GM12874 (cell line): ENCODE results near the gene COL4A3.

ENCODE experiments used
- TF ChIP-seq, protein P1 (sequence below): IDR thresholded peaks from 2 replicates; pipeline ENCODE4 v1.5.1; 2011; ENCODE audit warnings: low read depth, mild to moderate bottlenecking, control low read depth, low read length, moderate library complexity; ENCODE audit not compliant: insufficient read depth

The COL4A3 gene

DNA sequence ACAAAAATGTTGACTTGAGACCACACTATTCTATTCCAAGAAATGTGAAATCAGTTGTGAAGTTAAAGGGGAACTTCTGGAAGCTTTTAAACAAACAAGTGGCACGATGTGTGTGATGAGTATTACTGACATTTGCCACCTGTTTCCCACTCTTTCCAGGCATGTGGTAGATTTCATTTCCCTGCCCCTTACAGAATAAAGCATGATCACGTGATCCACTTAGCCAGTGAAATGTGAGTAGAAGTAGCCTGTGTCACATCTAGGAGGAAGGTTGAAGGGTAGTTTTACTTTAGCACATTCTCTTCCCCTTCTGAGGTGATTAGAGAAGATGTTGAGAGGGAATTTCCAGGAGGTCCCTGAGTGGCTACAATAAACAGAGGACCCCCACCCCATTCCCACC lies 4.3 kb upstream of the COL4A3 start:
- TF ChIP-seq, protein P1, sequence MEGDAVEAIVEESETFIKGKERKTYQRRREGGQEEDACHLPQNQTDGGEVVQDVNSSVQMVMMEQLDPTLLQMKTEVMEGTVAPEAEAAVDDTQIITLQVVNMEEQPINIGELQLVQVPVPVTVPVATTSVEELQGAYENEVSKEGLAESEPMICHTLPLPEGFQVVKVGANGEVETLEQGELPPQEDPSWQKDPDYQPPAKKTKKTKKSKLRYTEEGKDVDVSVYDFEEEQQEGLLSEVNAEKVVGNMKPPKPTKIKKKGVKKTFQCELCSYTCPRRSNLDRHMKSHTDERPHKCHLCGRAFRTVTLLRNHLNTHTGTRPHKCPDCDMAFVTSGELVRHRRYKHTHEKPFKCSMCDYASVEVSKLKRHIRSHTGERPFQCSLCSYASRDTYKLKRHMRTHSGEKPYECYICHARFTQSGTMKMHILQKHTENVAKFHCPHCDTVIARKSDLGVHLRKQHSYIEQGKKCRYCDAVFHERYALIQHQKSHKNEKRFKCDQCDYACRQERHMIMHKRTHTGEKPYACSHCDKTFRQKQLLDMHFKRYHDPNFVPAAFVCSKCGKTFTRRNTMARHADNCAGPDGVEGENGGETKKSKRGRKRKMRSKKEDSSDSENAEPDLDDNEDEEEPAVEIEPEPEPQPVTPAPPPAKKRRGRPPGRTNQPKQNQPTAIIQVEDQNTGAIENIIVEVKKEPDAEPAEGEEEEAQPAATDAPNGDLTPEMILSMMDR: no peak

DNA sequence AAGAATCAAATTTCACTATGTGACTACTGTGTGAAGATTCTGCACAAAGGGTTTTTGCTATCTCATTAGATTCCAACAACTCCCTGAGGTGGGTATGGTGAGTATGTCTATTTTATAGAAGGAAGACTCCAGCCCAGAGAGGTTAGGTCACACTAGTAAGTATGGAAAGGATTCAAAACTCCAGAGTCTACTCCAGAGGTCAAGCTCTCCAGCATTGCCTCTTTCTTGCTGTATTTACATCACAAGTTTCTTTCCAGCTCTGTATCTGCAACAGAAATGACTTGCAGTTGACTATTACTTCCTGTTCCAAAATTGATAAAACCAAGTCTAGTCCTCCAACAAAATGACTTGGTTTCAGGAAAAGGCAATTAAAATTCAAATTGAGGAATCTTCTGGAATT lies 2.5 kb upstream of the COL4A3 start:
- TF ChIP-seq, protein P1: no peak

DNA sequence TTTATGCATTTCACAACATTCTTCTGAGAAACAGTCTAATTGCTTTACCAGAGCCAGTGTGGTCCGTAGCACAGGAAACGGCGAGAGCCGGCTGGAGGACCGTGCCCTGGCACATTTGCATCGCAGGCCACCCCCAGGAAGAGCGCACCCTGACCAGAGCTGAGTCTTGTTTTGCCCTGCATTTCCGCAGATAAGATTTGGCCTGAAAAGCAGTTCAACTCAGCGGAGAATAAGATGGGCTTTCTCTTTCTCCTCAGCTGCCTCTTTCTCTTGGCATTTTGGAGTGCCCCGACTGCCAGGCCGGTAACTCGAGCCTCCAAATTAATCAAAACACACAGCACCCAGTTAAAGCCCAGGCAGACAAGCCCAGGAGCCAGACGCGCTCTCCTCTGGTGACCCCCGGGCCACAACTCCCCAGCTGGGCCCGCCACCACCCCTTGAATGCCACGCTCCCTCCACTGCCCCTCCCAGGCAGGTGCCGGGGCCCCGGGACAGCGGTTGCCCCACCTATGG lies 883 bp upstream of the COL4A3 start:
- TF ChIP-seq, protein P1: no peak

- TF ChIP-seq, protein P1: no peak
Measured at GRCh38 chr2:227164763-227165291, 403 bp downstream of the COL4A3 start.

DNA sequence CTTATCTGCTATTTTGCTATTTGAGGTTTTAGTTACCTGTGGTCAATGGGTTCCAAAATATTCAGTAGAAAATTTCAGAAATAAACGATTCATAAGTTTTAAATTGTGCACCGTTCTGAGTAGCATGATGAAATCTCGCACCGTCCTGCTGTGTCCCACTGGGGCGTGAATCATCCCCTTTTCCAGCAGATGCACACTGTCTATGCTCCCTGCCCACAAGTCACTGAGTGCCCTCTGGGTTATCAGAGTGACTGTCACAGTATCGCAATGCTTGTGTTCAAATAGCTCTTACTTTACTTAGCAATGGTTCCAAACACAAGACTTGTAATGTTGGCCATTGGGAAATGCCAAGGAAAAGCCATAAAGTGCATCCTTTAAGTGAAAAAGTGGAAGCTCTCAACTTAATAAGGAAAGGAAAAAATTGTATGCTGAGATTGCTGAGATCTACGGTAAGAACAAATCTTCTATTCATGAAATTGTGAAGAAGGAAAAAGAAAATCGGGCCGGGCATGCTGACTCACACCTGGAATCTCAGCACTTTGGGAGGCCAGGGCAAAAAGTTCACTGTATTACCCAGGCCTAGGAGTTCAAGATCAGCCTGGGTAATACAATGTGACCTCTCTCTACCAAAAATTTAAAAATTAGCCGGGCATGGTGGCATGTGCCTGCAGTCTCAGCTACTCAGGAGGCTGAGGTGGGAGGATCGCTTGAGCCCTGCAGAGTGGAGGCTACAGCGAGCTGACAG lies 13.3 kb downstream of the COL4A3 start:
- TF ChIP-seq, protein P1: no peak

GRCh38 chr2:227179988-227180685 lies 15.7 kb downstream of the COL4A3 start:
- TF ChIP-seq, protein P1: no peak

- TF ChIP-seq, protein P1: no peak
Measured at GRCh38 chr2:227180770-227181169, 16.3 kb downstream of the COL4A3 start.
